Right lung (tissue), 5 donors: Measurements from ENCODE around the gene NLGN1. TPM values are rescaled to one million over a fixed set of nuclear protein-coding genes. Genes with fewer than 3 reads are reported as not detected.
A peak's percentile ranks its signal among the peaks of the same experiment; 100 is the strongest.

Experiments
- DNase-seq, 2 donors: peaks; one replicate each; pipeline ENCODE4 v3.0.0-alpha.2; 2013
- polyA plus RNA-seq, 5 donors: library from polyadenylated mRNA; unstranded; fragments of 120-200 nt; gene quantifications; one replicate each; pipeline versions ENCODE4 v1.2.1 to v1.2.3, GENCODE V29; 2013; ENCODE audit warnings: inconsistent platforms in 1 of 5, low replicate concordance in 1 of 5; ENCODE audit not compliant: insufficient read length in 5 of 5, insufficient read depth in 1 of 5

Gene NLGN1
- polyA plus RNA-seq, 5 donors: 3.3 to 11.4 (median 8.6) TPM

DNA sequence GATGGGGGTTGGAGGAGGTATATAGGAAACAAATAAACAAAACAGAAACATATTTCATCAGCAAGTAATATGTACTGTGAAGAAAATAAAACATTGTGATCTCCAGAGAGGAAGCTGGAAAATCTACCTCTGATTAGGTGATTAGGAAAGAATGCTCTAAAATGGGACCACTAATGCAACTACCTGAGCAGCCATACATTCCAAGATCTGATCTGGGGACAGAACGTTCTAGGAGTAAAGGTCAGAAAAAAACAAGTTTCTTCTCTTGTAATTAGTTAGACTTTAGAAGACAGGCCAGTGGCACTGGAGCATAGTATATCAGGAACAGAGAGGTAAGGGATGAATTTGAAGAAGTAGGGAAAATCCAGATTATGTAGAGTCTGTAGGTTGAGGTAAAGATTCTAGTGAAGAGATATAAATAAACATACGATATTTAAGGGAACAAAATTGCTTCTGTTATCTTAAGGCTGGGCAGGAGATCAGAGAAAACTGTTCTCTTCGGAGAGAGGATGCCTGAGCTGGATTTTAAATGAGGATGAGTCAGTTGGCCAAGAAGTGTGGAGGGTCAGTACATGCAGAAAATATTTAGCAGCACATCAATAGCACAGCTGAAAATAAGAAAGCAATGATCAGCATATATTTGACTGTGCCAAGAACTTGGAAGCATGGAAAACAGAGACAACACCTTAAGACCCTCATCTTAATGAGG, 429.5 kb downstream of the NLGN1 start:
- peak in 1 of 2 donors; percentile 1 for DNase-seq

DNA sequence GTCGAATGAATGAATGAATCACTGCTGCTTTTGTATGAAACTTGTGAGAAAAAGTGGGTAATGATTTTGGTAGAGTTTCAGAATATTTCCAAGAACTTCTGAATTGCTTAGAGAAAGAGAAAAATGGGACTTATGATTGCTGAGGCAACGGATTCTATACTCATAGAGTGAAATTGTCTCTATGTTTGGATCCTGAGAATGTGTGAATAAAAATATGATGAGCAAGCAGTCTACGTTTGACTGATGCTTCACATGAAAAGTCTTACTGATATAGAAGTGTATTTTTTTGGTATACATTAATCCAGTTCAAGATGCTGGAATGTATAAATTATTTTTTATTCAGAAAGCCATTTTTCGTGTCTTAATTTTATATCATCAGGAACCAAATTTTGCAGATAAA, 441.1 kb downstream of the NLGN1 start:
- DNase-seq: no peak

DNA sequence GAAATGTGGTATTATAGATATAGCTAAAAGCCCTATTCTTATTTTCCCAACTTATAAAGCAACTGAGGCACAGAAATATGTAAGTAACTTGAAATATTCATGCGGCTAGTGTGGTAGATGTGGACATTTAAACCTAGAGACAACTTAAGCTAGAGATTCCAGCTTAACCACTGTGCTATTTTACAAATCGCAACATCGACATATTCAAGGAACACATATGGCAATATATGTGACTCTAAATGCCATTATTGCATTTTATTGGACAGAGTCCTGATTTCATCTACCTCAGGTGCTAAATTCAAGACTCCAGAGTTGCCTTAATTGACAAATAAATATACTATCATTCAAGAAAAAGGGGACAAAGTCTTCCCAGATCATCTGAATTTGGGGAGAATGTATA, 442.3 kb downstream of the NLGN1 start:
- DNase-seq: no peak

DNA sequence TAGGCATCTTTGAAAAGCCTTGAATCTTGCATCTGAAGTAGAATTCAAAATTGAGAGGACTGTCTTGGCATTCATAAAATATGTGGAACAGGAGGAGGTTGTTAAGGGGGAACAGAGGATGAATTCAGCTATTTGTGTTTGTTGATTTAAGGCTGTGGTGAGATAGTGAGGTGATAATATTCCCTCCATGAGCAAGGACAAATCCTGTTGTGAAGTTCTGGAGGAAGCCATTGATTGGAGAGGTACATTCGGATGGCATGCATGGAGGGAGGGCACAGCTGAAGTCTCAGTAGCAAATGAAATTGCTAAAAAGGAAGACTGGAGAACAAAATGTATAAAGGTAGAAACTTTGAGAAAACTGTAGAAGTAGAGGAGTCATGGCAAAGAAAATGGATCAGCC, 443.8 kb downstream of the NLGN1 start:
- DNase-seq: no peak

DNA sequence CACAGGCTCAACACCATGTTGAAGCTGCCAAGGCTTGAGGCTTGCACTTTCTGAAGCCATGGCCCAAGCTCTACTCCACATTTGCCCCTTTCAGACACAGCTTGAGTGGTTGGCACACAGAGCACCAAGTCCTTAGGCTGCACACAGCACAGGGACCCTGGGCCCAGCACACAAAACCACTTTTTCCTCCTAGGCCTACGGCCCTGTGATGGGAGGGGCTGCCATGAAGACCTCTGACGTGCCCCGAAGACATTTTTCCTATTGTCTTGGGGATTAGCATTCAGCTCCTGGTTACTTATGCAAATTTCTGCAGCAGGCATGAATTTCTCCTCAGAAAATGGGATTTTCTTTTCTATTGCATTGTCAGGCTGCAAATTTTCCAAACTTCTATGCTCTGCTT, 445.5 kb downstream of the NLGN1 start:
- no peak for DNase-seq

DNA sequence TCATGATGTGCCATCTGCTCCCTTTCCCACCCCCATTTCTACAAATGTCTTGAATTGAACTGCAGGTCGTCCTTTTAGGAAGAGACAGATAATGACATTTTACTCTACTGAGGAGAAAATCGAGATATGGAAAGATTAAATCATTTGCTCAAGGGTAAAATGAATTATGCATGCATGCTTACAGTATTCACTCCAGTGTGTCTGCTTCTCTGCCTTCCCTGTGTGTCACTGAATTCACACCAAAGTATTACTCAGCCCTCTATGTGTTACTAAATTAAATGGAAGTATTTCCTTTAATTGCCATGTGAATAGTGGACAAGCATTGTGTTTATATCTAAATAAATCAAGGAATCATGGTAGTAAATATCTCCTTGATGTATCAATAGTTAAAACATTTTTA, 449.0 kb downstream of the NLGN1 start:
- no peak for DNase-seq

DNA sequence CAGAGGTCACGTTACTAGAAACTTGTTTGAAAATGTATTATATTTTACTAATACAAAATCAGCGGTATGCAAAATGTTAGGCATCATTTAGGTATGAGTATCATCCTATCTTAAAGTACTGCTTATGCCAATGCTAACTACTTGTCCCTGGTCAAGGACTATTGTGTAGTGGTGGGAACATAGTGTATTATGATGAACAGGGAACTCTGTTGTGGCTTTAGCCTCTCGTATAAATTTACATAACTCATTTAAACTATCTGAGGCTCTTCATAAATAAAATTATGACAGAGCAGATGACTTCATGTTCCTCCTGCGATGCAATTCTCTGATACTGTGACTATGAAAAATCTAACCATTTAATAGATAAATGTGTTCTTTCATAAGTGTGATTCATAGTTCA, 451.9 kb downstream of the NLGN1 start:
- no peak for DNase-seq

DNA sequence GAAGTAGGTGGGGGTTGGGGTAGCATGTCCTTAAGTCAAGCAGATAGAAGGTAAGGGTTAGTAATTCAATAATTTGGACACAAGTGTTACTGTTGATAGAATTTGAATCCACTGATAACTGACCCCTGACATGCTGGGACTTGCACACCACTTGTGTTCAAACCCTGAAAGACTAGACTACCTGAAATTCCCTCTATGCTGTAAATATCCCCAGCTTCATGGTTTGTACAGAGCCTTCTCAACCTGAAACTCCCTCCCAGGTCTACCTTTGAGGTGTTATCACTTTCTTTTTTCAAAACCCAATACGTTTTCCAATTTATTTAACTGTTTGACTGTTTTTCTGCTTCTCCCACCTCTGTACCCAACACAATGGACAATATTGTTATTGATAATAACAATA, 459.6 kb downstream of the NLGN1 start:
- no peak for DNase-seq

DNA sequence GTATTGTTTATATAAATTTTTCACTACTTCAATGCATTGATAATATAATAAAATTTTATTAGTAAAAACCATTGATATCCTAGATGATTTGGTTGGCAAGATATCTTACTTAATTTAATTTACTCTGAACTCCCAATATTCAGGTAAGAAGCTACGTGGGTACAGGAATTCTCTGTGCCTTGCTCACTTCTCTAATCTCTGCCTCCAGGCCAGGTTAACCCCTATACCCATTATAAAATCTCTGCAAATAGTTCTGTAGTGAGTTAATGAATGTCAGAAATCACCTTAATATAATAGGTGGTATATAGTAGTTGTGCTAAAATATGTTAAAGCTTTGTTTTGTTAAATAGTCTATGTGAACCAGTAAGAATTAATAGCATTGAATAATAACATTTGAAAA, 465.2 kb downstream of the NLGN1 start:
- no peak for DNase-seq

DNA sequence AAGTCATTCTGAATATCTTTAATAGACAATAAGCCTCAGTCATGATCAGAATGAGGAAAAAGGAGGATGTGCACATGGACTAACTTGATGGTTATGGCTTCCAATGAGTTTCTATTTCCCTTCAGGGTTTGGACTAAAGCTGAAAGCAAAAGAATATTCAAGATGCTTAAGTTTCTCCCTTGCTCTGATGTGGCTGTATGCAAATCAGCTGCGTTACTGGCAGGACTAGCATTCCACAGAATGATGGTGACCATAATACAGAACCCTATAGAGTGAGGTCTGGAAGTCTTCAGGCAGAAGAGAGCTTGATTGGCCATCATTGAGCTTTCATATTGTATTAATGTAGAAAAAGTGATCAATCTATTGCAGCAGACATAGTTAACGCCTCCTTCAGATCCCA, 466.0 kb downstream of the NLGN1 start:
- no peak for DNase-seq

DNA sequence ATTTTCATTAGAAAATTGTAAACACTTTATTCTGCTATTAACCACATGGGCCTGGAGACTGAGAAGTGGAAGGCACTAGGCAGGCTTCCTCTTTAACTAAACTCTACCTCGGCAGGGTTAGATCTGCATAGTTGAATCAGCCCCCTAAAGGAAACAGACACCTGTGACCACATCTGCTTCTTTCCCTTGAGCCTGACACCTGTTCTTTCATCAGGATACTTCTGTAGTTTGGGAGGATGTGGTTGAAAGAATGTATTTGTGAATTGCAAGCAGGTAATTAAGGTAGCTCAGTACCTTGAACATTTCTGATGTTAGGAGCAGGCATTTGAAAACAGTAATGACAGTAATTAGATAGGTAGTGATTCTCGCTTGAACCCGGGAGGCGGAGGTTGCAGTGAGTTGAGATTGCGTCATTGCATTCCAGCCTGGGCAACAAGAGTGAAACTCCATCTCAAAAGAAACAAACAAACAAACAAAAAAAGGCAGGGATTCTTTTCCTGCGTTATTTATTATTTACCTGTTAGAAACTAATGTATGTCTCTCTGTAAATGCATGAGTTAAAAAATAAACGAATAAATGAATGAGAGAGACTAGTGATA, 468.5 kb downstream of the NLGN1 start:
- no peak for DNase-seq

DNA sequence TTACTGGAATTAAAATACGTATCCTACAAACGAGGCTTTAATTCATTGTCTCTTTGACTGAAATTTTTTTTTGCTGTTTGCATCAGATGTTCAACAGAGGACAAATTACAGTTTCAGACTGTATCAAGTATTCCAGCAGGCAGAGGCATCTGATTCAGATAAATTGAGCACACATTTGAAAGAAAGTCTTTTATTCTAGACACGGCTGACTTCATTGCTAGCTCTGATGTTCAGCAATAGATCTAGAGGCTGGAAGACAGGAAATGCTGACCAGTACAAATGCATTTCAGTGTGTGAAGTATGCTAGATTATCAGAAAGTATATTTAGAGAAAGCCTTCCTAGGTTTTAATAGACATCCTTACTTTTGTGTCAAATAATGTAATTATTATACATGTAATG, 472.2 kb downstream of the NLGN1 start:
- no peak for DNase-seq

DNA sequence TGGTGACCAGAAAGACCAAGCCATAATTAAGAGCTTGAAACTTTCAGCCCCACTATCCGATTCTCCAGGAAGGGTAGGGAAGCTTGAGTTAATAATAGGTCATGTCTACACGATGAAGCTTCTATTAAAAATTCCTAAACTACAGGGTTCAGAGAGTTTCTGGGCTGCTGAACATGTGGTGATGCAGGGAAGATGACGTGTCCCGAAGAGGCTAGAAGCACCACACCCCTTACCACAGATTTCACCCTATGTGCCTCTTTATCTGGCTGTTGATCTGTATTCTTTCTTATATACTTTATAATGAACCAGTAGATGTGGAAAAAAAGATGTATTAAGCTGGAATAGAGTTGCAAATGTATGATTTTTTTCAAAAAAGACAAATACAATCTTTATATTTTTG, 473.4 kb downstream of the NLGN1 start:
- DNase-seq: no peak

DNA sequence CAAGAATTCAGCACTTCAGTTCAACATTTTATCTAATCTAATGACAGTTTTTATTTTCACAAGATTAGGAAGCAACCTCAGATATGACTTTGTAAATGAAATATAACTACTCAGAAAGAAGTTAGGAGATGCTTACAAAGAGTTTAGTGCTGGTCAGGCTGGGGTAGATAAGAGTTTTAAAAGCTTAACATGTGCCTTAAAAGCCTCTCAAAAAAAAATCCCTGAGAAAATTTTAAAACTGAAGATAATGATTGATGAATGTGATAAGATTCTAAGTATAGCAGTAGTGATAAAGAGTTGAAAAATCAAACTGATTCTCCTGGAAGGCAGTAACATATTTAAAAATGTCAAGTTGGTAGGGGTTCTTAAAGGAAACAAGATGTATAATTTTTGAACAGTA, 478.2 kb downstream of the NLGN1 start:
- no peak for DNase-seq

DNA sequence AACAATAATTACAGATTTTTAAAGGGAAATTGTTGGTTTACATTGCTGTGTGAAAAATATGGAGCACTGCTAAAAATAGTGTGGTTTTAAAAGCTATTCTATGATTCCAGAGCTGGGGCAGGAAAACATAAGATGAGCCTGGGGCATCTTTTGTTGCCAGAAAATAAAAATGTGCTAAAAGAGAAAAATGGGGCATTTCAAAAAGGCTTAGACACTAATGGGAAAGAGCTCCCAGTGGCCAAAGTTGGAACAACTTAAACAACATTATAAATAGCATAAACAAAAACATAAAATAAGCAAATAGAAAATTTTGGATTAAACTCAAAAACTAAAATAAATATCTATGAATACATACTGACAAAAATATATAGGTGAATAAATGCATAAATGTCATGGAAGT, 478.9 kb downstream of the NLGN1 start:
- DNase-seq: no peak

DNA sequence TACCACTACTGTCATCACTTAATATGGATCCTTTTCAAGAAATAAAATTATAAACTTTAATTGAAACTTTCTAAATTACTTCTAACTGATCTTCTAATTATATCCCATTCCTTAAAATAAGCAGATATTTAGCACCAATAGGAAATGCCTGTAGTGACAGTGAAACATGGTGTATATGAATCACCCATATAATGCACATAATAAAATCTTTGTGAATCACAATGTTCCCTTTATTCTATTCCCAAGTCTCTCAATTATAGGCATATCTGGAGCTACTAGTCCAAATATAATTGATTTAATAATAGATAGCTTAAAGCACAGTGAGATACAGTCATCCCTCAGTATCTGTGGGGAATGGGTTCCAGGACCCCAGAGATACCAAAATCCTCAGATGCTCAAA, 490.3 kb downstream of the NLGN1 start:
- DNase-seq: no peak

DNA sequence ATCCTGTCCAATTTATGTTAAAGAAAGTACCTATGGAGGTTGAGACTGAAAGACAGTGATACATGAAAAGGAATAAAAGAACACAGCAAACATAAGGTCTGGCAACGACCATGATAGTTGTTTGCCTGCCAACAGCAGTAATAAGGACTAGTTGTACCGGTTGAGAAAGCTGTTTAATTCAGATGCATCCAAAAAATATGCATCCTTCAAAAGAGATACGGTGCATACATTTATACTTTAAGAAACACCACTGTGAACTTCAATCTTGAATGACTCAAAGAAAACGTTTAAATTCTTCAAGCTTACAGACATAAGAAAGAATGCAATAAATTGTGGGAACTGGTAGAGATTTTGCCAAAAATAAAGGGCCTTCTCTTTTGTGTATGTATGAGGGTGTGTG, 492.1 kb downstream of the NLGN1 start:
- DNase-seq: no peak

DNA sequence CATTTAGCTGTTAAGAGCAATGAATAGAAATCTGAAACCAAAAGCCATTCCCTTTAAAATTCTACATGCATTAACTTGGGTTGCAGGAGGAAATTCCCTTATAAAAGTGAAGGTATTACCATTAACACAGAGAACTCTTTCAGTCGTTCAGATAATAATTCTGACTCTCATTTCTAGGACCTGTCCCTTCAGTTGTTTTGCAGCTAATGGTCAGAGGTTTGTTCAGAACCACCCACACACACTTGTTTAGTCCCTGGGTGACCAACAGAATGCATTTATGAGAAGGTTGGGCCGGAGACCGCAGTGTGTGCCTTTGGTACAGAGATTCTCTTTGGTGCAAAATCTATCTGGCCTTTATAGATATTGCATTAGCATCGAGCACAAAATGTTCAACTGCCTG, 492.5 kb downstream of the NLGN1 start:
- DNase-seq: no peak

DNA sequence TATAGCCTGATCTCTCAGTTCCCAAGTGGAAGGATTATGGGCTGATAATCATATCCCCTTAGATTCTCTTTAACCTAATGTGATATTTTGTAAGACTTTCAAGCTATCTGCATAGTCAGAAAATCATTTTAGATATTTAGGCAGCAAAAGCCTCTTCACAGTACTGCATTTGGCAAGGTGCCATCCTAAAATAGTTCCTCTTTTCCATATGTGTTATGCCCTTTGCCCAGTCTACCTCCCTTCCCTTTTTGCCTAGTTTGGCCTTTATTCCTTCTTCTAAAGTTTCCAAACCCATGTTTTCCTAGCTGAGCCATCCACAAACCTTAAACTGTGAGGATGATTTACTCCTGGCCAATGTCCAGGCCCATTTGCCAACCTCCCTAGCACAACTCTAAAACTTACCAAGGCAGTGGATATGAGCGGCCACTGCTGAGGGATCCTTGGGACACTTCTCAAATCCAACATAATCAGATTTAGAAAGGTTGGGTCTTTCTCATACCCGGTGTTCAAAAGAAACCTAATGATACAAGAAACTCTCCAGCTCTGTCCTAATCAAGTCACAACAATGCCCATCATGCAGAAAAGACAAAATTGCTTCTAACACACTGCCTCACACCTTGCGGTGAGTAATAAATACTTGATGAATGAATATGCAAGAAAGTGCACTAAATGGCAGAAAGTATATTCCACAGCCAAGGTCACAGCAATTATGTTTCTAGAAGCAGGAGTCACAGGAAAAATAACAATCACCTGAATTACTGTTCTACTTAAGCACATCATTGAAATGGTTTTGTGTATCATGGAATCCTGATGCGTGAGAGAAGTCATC, 493.9 kb downstream of the NLGN1 start:
- DNase-seq: no peak

DNA sequence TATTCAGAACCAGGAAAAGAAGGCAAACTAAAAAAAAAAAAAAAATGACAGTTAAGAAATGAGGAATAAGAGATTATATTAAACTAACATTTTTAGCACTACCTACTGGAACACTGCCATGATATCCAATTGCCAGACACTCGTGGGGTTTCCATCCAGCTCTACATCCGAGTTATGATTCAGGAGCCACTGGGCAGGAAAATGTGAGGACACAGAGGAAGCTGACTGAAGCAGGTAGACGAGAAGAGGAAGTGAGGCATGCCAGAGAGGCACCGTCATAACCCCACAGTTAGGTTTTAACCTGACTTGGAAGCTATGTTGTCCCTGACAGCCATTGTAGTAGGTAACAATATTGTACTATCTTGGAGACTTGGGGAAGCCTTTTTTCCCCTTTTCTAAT, 495.0 kb downstream of the NLGN1 start:
- no peak for DNase-seq

DNA sequence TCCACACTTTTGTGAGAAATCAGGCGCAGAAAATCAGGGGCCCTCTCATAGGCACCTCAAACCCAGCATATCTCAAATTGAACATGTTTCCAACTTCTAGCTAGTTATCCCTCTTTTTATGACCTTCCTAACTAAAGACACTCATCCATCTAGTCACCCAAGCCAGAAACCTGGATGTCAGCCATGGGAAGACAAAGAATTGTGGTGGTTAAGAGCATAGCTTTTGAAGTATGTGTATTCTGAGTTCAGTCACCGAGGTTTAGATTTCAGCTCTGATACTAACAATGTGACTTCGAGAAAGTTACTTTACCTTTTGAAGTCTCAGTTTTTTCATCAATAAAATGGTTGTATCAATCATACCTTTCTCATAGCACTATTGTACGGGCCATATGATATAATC, 495.5 kb downstream of the NLGN1 start:
- no peak for DNase-seq

DNA sequence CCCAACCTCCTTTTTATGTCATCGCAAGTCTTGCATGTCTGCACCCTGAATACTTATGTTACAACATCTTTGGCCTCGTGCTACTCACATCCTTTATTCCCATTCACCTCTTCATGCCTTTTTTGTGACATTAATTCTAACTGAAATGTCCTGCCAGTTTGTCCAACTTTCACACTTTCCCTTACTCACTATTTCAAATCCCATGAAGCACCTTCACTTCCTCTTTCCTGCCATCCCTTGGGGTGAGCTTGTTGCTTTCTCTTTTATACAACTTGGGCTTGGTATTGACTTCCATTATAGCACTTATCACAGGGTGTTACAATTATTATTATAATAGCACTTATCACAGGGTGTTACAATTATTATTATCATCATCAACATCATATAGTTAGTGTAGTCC, 496.3 kb downstream of the NLGN1 start:
- DNase-seq: no peak

DNA sequence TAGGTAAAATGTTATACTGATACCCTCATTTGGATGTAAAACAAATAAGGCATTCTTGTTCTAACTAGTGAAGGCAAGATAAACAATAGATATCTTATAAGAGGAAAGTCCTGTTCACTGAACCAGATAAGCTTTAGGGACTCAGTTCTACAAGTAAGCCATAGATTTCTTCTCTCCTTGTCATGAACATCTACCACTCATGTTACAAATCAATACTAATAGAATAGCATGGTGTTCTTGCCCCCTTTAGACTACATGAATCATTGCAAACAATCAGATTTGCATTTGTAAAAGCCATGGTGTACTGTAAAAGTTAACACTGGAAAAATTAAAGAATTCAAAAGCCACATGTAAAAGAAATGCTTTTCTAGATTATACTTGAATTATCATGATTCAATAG, 500.1 kb downstream of the NLGN1 start:
- DNase-seq: no peak
